Ovary (tissue), 9 donors: ENCODE data around the gene ARPC5L. TPM values are rescaled to one million over a fixed set of nuclear protein-coding genes. Genes with fewer than 3 reads are reported as not detected.

Source experiments
- DNase-seq, 5 donors: peaks; one replicate each; pipeline ENCODE4 v3.0.0-alpha.2; 2019 to 2020
- H3K27ac ChIP-seq, 2 donors: fragments of 200-600 bp; one replicate each; pipeline versions ENCODE4 v1.5.1 to v1.8.0; 2019 to 2022
- H3K27me3 ChIP-seq: fragments of 200-600 bp; one replicate; pipeline ENCODE4 v1.8.0; 2022
- H3K36me3 ChIP-seq: fragments of 200-600 bp; sonication (generic); one replicate; pipeline ENCODE4 v1.5.1; 2019
- H3K4me1 ChIP-seq: one replicate; pipeline ENCODE4 v1.8.1; 2013; ENCODE audit warnings: mild to moderate bottlenecking, moderate library complexity; ENCODE audit not compliant: insufficient read depth
- H3K4me3 ChIP-seq: fragments of 200-600 bp; sonication (generic); one replicate; pipeline ENCODE4 v1.5.1; 2017
- H3K9me3 ChIP-seq, 2 donors: fragments of 200-600 bp in 1 of 2; sonication (generic) in 1 of 2; one replicate each; pipeline versions ENCODE4 v1.5.1 to v1.8.1; 2013 to 2019; ENCODE audit warnings: mild to moderate bottlenecking in 1 of 2, moderate library complexity in 1 of 2
- EP300 ChIP-seq: sonication (generic); formaldehyde crosslinking; IDR thresholded peaks from one replicate; pipeline ENCODE4 v1.6.1; 2017; ENCODE audit warnings: antibody characterized with exemption
- POLR2A ChIP-seq: fragments of 450-650 bp; IDR thresholded peaks from one replicate; pipeline ENCODE4 v1.6.1; 2017; ENCODE audit warnings: antibody characterized with exemption, mild to moderate bottlenecking, moderate library complexity
- WGBS, 3 donors: extraction: QIAGEN DNeasy Blood & Tissue Kit in 1 of 3; methylation state at CpG; one replicate each; pipeline versions ENCODE4 v1.1.5 to v1.1.7; 2013 to 2017; 5-methylcytosine and 5-hydroxymethylcytosine counted together
- intact Hi-C, 4 donors: fragments of 100-400 bp; cut with DNase I; formaldehyde crosslinking; loops; one replicate each; pipeline versions ENCODE4 v1.11.0 to v1.15.1; 2022 to 2023
- polyA plus RNA-seq, 2 donors: library from polyadenylated mRNA; stranded (reverse); fragments of 200-250 nt in 1 of 2; fragments of 350-450 nt in 1 of 2; fragmentation: Illumina TruSeq in 1 of 2; extraction: RNeasy Lipid Tissue Mini Kit (QIAGEN cat#74804) in 1 of 2; gene quantifications; one replicate each; pipeline ENCODE4 v1.2.3, GENCODE V29; 2013 to 2014
- total RNA-seq, 7 donors: library from RNA; depleted of rRNA in 2 of 7; stranded (reverse); fragments of >200 nt in 2 of 7; fragmentation: NEBNext Ultra II Directional in 3 of 7; extraction: Animal tissue kit (Norgen Biotek cat#: 25700) in 3 of 7; gene quantifications; one replicate each; pipeline versions ENCODE4 v1.1.0 to v1.2.4, GENCODE V29; 2016 to 2023
- TF ChIP-seq, protein P1 (sequence below), 3 donors: fragments of 450-650 bp in 2 of 3; fragments of 200-600 bp in 1 of 3; IDR thresholded peaks; one replicate each; pipeline versions ENCODE4 v1.5.1 to v1.8.0; 2016 to 2022; ENCODE audit warnings: antibody characterized with exemption in 3 of 3, mild to moderate bottlenecking in 1 of 3
- donor health status: DM: no; HTN: no; CAD: no; lungs with moderate emphysema.
- donor health status: DM: no; HTN: no; CAD: no.
- donor health status: Bipolar disorder and iron deficiency.
- donor health status: DM: yes; HTN: yes; CAD: no.
- donor health status: DM: no; HTN: no; CAD: no.
- donor health status: DM: yes; HTN: yes; CAD: no.

ARPC5L gene
- total and polyA plus RNA-seq, 9 donors = 8.5 to 27.0 (median 16.6) TPM

DNA sequence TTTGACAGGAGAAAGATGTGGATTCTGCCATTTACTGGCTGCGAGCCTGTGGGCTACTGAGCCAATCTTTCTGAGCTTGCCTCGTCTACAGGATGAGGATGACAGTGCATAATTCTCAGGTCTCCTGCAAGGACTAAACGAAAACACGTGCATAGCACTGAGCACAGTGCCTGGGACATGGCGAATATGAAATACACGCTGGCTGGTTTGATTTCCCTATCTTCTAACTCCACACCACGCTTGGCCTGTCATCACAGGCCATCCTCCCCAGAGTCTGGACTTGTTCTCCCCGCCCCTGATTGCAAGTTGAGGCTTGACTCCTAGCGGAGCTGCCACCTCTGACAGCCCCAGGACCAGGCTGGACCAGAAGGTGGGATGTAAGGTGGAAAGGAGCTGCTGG lies 37.9 kb downstream of the ARPC5L start:
- no peak overlapping the region for H3K4me3 ChIP-seq
- no peaks in the 10 kb centered on the region for H3K36me3 ChIP-seq
- TF ChIP-seq POLR2A (no peak), EP300 (no peak)
- TF ChIP-seq, protein P1, sequence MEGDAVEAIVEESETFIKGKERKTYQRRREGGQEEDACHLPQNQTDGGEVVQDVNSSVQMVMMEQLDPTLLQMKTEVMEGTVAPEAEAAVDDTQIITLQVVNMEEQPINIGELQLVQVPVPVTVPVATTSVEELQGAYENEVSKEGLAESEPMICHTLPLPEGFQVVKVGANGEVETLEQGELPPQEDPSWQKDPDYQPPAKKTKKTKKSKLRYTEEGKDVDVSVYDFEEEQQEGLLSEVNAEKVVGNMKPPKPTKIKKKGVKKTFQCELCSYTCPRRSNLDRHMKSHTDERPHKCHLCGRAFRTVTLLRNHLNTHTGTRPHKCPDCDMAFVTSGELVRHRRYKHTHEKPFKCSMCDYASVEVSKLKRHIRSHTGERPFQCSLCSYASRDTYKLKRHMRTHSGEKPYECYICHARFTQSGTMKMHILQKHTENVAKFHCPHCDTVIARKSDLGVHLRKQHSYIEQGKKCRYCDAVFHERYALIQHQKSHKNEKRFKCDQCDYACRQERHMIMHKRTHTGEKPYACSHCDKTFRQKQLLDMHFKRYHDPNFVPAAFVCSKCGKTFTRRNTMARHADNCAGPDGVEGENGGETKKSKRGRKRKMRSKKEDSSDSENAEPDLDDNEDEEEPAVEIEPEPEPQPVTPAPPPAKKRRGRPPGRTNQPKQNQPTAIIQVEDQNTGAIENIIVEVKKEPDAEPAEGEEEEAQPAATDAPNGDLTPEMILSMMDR (IDR thresholded peaks at IDR 0.05) = no peak
- WGBS, 3 donors = 92 to 94% (median 94%) methylated on average over 9 of the region's 9 CpGs
- H3K27me3 ChIP-seq = no peaks in the 10 kb centered on the region
- intact Hi-C loops = no loop called here
- H3K27ac ChIP-seq = no peak overlapping the region
- no peaks in the 10 kb centered on the region for H3K4me1 ChIP-seq
- no peaks in the 10 kb centered on the region for H3K9me3 ChIP-seq
- DNase-seq = peak in 1 of 5 donors; percentile 8

GRCh38 chr9:124906966-124907365 lies 45.0 kb downstream of the ARPC5L start:
- TF ChIP-seq POLR2A (no peak), EP300 (no peak)
- TF ChIP-seq, protein P1 (IDR thresholded peaks at IDR 0.05) = no peak
- 79 to 87% (median 87%) methylated on average over 1 of the region's 1 CpG for WGBS, 3 donors
- intact Hi-C loops = no loop called here
- Histone ChIP-seq H3K27ac (no peak overlapping the region), H3K36me3 (no peaks in the 10 kb centered on the region), H3K27me3 (no peaks in the 10 kb centered on the region), H3K9me3 (no peaks in the 10 kb centered on the region), H3K4me3 (no peak overlapping the region), H3K4me1 (no peaks in the 10 kb centered on the region)
- DNase-seq = no peak

DNA sequence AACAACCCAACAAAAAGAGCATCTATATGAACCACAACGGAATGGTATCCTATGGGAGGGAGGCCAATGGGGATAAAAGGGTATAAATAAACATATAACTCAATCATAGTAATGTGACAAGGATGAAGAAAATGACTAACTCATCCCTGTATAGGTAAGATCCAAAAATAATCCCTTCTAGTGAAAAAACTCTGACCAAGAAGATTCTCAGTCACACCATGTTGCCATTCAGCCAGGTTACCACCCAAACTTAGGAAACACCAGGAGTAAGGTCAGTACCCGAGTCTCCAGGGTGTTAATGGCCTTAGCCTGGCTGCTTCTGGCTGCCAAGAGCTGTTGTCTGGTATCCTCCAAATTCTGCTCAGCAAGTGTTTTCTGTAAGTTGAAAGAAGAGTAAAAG lies 46.2 kb downstream of the ARPC5L start:
- TF ChIP-seq, protein P1 (IDR thresholded peaks at IDR 0.05) = no peak
- no peak for TF ChIP-seq EP300
- no peak for TF ChIP-seq POLR2A
- no peaks in the 10 kb centered on the region for H3K9me3 ChIP-seq
- WGBS, 3 donors = 53 to 74% (median 62%) methylated on average over 2 of the region's 2 CpGs
- DNase-seq = no peak
- H3K27ac ChIP-seq = no peak overlapping the region
- no peaks in the 10 kb centered on the region for H3K4me1 ChIP-seq
- H3K36me3 ChIP-seq = no peaks in the 10 kb centered on the region
- H3K27me3 ChIP-seq = no peaks in the 10 kb centered on the region
- intact Hi-C loops = no loop called here
- no peak overlapping the region for H3K4me3 ChIP-seq

GRCh38 chr9:124911766-124912165 lies 49.8 kb downstream of the ARPC5L start:
- Histone ChIP-seq H3K27me3 (no peaks in the 10 kb centered on the region), H3K4me3 (no peak overlapping the region), H3K36me3 (no peaks in the 10 kb centered on the region), H3K27ac (no peak overlapping the region), H3K4me1 (no peaks in the 10 kb centered on the region), H3K9me3 (no peaks in the 10 kb centered on the region)
- 93 to 100% (median 97%) methylated on average over 1 of the region's 1 CpG for WGBS, 3 donors
- no peak for DNase-seq
- TF ChIP-seq EP300 (no peak), POLR2A (no peak)
- TF ChIP-seq, protein P1 (IDR thresholded peaks at IDR 0.05) = no peak
- intact Hi-C loops = no loop called here
